SU-DHL-6 (cell line): Measurements from ENCODE around the gene UBASH3A.

ENCODE experiments used
- H2AFZ ChIP-seq: fragments of 200-600 bp; sonication (generic); 2 replicates; pipeline ENCODE4 v1.6.1; 2014; ENCODE audit warnings: low read depth, mild to moderate bottlenecking, moderate library complexity, mixed read lengths, antibody characterized with exemption, low read length; ENCODE audit not compliant: severe bottlenecking
- H3F3A ChIP-seq: fragments of 200-600 bp; shearing (Covaris generic); 2 replicates; pipeline ENCODE4 v1.6.0; 2016; ENCODE audit warnings: antibody characterized with exemption, mild to moderate bottlenecking; ENCODE audit not compliant: insufficient read depth
- H3K27ac ChIP-seq: fragments of 200-600 bp; sonication (generic); 2 replicates; pipeline ENCODE4 v1.5.1; 2016; ENCODE audit warnings: low read depth, mild to moderate bottlenecking, low read length, moderate library complexity, mixed read lengths
- H3K27me3 ChIP-seq: fragments of 200-600 bp; sonication (generic), shearing (Covaris generic); 2 replicates; pipeline ENCODE4 v1.6.0; 2014; ENCODE audit warnings: mild to moderate bottlenecking, low read length
- H3K36me3 ChIP-seq: fragments of 200-600 bp; sonication (generic); 2 replicates; pipeline ENCODE4 v1.6.1; 2014; ENCODE audit warnings: mild to moderate bottlenecking, low read length, mixed read lengths
- H3K4me2 ChIP-seq: fragments of 300-600, 200-600 bp; shearing (Covaris generic), sonication (generic); 2 replicates; pipeline ENCODE4 v1.6.0; 2014; ENCODE audit warnings: low read length, low read depth, mild to moderate bottlenecking; ENCODE audit not compliant: poor library complexity, severe bottlenecking
- H3K4me3 ChIP-seq: fragments of 200-600 bp; sonication (generic); 2 replicates; pipeline ENCODE4 v1.5.1; 2014; ENCODE audit warnings: antibody characterized with exemption, low read length, mild to moderate bottlenecking, mixed read lengths; ENCODE audit not compliant: insufficient read depth, poor library complexity, severe bottlenecking
- H3K79me2 ChIP-seq: fragments of 200-600 bp; sonication (generic); 2 replicates; pipeline ENCODE4 v1.6.1; 2014; ENCODE audit warnings: mild to moderate bottlenecking, low read length, moderate library complexity; ENCODE audit not compliant: insufficient read depth
- H3K9ac ChIP-seq: fragments of 200-600 bp; sonication (generic); 2 replicates; pipeline ENCODE4 v1.7.0; 2014; ENCODE audit warnings: mild to moderate bottlenecking, low read length
- H3K9me2 ChIP-seq: fragments of 200-600 bp; sonication (generic); replicated peaks from 2 replicates; pipeline ENCODE4 v1.6.1; 2014; ENCODE audit warnings: low read length; ENCODE audit not compliant: insufficient read depth
- H3K9me3 ChIP-seq: fragments of 200-600 bp; sonication (generic); 2 replicates; pipeline ENCODE4 v1.6.1; 2014; ENCODE audit warnings: low read length, mixed read lengths; ENCODE audit not compliant: insufficient read depth
- H4K20me1 ChIP-seq: fragments of 200-600 bp; sonication (generic); 2 replicates; pipeline ENCODE4 v1.6.1; 2014; ENCODE audit warnings: low read depth, mild to moderate bottlenecking, antibody characterized with exemption, low read length, moderate library complexity, mixed read lengths
- CTCF ChIP-seq: fragments of 200-600 bp; sonication (generic); IDR thresholded peaks from one replicate; pipeline ENCODE4 v1.5.1; 2017; ENCODE audit warnings: antibody characterized with exemption, mild to moderate bottlenecking, low read length, moderate library complexity; ENCODE audit not compliant: insufficient read depth, poor library complexity, severe bottlenecking
- EZH2phosphoT487 ChIP-seq: fragments of 200-600 bp; sonication (generic), shearing (Covaris generic); conservative IDR thresholded peaks from 2 replicates; pipeline ENCODE4 v1.6.1; 2018; ENCODE audit warnings: mild to moderate bottlenecking, antibody characterized with exemption, low read length, moderate library complexity, mixed read lengths

Gene UBASH3A

DNA sequence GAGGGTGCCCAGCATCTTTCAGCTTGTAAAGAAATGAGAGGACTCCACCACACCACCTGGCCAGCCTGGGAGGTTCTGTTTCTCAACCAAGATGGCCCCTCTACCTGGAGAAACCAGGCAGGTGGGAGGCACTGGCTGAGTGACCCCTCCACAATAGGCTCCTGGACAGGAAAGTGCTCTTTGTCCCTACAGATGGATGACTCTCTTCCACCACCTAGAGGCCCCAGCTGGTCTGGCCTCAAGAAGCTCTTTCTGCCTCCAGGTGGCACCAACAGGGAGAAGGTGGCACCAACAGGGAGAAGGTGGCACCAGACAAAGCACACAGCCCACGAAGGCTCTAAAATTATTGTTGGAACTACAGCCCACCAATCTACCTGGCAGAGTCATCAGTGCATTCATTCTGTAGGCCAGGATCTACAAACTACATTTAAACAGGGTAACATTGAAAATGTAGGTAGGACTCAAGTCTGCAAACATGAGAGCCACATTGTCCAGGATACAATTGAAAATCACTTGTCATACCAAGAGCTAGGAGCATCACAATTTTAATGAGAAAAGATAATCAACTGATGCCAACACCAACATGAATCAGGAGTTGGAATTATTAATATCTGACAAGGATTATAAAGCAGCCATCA lies 22.2 kb upstream of the UBASH3A start:
- no peaks in the 10 kb centered on the region for H3K9me3 ChIP-seq
- no peaks in the 10 kb centered on the region for H3F3A ChIP-seq
- no peak overlapping the region for H2AFZ ChIP-seq
- H3K36me3 ChIP-seq, result no peaks in the 10 kb centered on the region
- no peaks in the 10 kb centered on the region for H3K27me3 ChIP-seq
- H3K4me2 ChIP-seq, result no peak overlapping the region
- no peak overlapping the region for H3K27ac ChIP-seq
- no peak overlapping the region for H3K9ac ChIP-seq
- TF ChIP-seq CTCF (peak; percentile 65), EZH2phosphoT487 (no peak)
- no peaks in the 10 kb centered on the region for H3K79me2 ChIP-seq
- H3K9me2 ChIP-seq, result no peaks in the 10 kb centered on the region
- H3K4me3 ChIP-seq, result no peak overlapping the region
- no peaks in the 10 kb centered on the region for H4K20me1 ChIP-seq

DNA sequence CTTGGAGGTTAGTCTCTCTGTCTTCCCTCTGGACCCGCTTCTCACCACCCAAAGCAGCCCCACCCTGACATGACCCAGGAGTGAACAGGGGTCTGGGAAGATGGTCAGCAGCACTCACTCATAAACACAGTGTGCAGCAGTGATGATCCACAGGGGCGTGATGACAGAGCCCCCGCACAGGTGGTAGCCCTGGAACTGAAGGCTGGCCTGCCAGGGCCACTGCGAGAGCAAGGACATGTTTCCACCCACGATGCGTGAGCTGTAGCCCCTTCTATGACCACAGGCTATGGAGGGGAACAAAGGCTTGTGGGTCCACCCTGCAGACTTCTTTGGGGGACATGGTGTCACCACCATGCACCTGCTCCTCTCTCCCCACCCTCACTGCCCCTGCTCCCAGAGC lies 20.8 kb upstream of the UBASH3A start:
- Histone ChIP-seq H4K20me1 (no peaks in the 10 kb centered on the region), H3K36me3 (no peaks in the 10 kb centered on the region), H3K9me3 (no peaks in the 10 kb centered on the region), H3K4me2 (no peak overlapping the region), H3F3A (no peaks in the 10 kb centered on the region), H3K4me3 (no peak overlapping the region), H3K9ac (no peak overlapping the region), H3K27me3 (no peaks in the 10 kb centered on the region), H3K79me2 (no peaks in the 10 kb centered on the region), H2AFZ (no peak overlapping the region), H3K9me2 (no peaks in the 10 kb centered on the region), H3K27ac (no peak overlapping the region)
- no peak for TF ChIP-seq CTCF
- TF ChIP-seq EZH2phosphoT487, result no peak

- Histone ChIP-seq H3K27ac (no peak overlapping the region), H3K36me3 (no peaks in the 10 kb centered on the region), H3K27me3 (no peaks in the 10 kb centered on the region), H3F3A (no peaks in the 10 kb centered on the region), H4K20me1 (no peaks in the 10 kb centered on the region), H3K9ac (no peak overlapping the region), H3K4me2 (no peak overlapping the region), H2AFZ (no peak overlapping the region), H3K79me2 (no peaks in the 10 kb centered on the region), H3K4me3 (no peak overlapping the region), H3K9me2 (no peaks in the 10 kb centered on the region), H3K9me3 (no peaks in the 10 kb centered on the region)
- TF ChIP-seq EZH2phosphoT487, result no peak
These were observed 20.4 kb upstream of the UBASH3A start for GRCh38 chr21:42383331-42383730.

- H3K4me3 ChIP-seq, result no peak overlapping the region
- no peaks in the 10 kb centered on the region for H3K79me2 ChIP-seq
- H3K9me3 ChIP-seq, result no peaks in the 10 kb centered on the region
- H3F3A ChIP-seq, result no peaks in the 10 kb centered on the region
- no peak overlapping the region for H3K27ac ChIP-seq
- no peaks in the 10 kb centered on the region for H3K36me3 ChIP-seq
- H3K27me3 ChIP-seq, result no peaks in the 10 kb centered on the region
- H3K9ac ChIP-seq, result no peak overlapping the region
- H2AFZ ChIP-seq, result no peak overlapping the region
- H4K20me1 ChIP-seq, result no peaks in the 10 kb centered on the region
- no peak overlapping the region for H3K4me2 ChIP-seq
- no peaks in the 10 kb centered on the region for H3K9me2 ChIP-seq
- TF ChIP-seq CTCF (no peak), EZH2phosphoT487 (no peak)
These were observed 19.4 kb upstream of the UBASH3A start for GRCh38 chr21:42384156-42384945.
